ENCODE results near the gene FRAT1.
"Not testable (repeated sequence)": the region's sequence is repeated elsewhere in the genome, so short reads cannot be mapped to it uniquely, and the experiment has no call there.

The FRAT1 gene

GRCh38 chr10:97318772-97319651, at the start of gene FRAT1:
Gene FRAT1, plus strand, starts transcription at chr10:97319271. Its CDS starts 183 bp downstream, at chr10:97319454.
- DNase-seq = peak; percentile 95

GRCh38 chr10:97270523-97271154, 48.4 kb upstream of the FRAT1 start:
- no peak for DNase-seq

GRCh38 chr10:97273700-97274099, 45.4 kb upstream of the FRAT1 start:
- no peak for DNase-seq

GRCh38 chr10:97274828-97275227, 44.2 kb upstream of the FRAT1 start:
- no peak for DNase-seq

GRCh38 chr10:97277551-97277950, 41.5 kb upstream of the FRAT1 start:
- no peak for DNase-seq

- DNase-seq = peak; percentile 87
Observed at GRCh38 chr10:97278491-97278989, 40.5 kb upstream of the FRAT1 start.

- DNase-seq = peak; percentile 78
Observed at GRCh38 chr10:97279121-97279815, 39.8 kb upstream of the FRAT1 start.

- no peak for DNase-seq
Observed at GRCh38 chr10:97280783-97281182, 38.3 kb upstream of the FRAT1 start.

GRCh38 chr10:97290076-97290475, 29.0 kb upstream of the FRAT1 start:
- DNase-seq = not testable (repeated sequence)

GRCh38 chr10:97290576-97291356, 28.3 kb upstream of the FRAT1 start:
- not testable (repeated sequence) for DNase-seq

GRCh38 chr10:97291357-97292096, 27.5 kb upstream of the FRAT1 start:
- peak; percentile 36 for DNase-seq

- peak; percentile 99 for DNase-seq
Observed at GRCh38 chr10:97292097-97292861, 26.8 kb upstream of the FRAT1 start, which contains the start of gene ARHGAP19. Gene ARHGAP19, minus strand, starts transcription at chr10:97292637. Its CDS starts 10 bp downstream, at chr10:97292627.

GRCh38 chr10:97292862-97293198, 26.2 kb upstream of the FRAT1 start:
- no peak for DNase-seq

- DNase-seq = peak; percentile 21
Observed at GRCh38 chr10:97297556-97298222, 21.4 kb upstream of the FRAT1 start.

- no peak for DNase-seq
Observed at GRCh38 chr10:97298223-97298571, 20.9 kb upstream of the FRAT1 start.

- DNase-seq = no peak
Observed at GRCh38 chr10:97300980-97301379, 18.1 kb upstream of the FRAT1 start.

GRCh38 chr10:97302088-97302791, 16.8 kb upstream of the FRAT1 start:
- DNase-seq = no peak

- DNase-seq = no peak
Observed at GRCh38 chr10:97307441-97307840, 11.6 kb upstream of the FRAT1 start.

GRCh38 chr10:97307866-97308780, 10.9 kb upstream of the FRAT1 start:
- DNase-seq = no peak

All from DMS53 (cell line).